Activated CD8-positive, alpha-beta memory T cell treated with anti-CD3 and anti-CD28 coated beads for 1 hour (primary cell): ENCODE data around the gene POLR3C.
A peak's percentile ranks its signal among the peaks of the same experiment; 100 is the strongest.
"Not testable (repeated sequence)": the region's sequence is repeated elsewhere in the genome, so short reads cannot be mapped to it uniquely, and the experiment has no call there.

Experiments
- DNase-seq, 2 donors: peaks; one replicate each; pipeline ENCODE4 v3.0.0-alpha.2; 2020; ENCODE audit warnings: low read depth in 1 of 2; ENCODE audit errors: extremely low read depth in 1 of 2

The POLR3C gene, protein sequence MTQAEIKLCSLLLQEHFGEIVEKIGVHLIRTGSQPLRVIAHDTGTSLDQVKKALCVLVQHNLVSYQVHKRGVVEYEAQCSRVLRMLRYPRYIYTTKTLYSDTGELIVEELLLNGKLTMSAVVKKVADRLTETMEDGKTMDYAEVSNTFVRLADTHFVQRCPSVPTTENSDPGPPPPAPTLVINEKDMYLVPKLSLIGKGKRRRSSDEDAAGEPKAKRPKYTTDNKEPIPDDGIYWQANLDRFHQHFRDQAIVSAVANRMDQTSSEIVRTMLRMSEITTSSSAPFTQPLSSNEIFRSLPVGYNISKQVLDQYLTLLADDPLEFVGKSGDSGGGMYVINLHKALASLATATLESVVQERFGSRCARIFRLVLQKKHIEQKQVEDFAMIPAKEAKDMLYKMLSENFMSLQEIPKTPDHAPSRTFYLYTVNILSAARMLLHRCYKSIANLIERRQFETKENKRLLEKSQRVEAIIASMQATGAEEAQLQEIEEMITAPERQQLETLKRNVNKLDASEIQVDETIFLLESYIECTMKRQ

DNA sequence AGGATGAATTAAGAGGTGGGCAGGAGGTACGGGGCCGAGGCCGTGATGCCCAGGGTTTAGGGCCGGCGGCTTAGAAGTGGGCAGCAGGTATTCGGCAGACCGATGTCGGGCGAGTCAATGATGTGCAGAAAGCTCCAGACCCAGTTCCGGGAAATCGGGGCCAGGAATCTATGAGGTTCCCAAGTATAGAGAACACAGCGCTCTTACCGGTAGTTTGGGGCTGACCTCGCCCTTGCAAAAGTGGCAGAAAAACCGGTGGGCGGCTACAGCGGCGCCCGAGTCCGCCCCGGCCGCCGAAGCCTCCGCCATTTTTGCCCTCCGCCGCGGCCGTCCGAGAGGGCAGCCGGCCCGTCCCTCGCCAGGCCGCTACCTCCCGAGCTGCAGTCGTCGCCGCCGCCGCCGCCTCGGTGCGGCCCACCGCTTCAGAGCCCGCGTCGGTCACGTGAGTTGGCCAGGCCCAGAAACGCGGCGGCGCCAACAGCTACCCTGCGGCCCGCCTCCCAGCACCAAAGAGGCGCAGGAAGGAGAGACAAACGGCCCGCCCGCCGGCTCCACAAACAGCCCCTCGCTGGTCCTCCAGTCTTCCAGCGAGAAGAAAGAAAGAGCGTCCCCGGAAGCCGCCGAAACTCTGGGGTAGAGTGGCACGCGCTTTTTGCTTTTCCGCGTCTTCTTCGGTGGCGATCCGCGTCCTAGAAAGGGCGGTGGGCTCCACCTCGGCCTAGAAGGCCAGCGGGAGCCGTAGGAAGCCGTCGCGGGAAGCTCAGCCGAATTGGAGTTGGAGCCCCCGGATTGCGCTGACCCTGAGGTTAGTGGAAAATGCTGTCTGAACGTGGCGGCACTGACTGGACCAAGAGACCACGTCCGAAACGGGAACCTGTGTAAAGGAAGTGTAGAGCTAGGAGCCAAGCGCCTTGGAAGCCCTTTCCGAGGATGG is at the start of gene POLR3C, which contains the start of gene RNF115:
POLR3C (plus strand) TSS at position 636 of the 934 bp plus-strand sequence. CDS start 1,577 bp downstream, outside the sequence.
RNF115 (minus strand) TSS at position 531 of the 934 bp plus-strand sequence; CDS start at position 309, 222 bp downstream.
- peak; percentile 70 to 79 for DNase-seq

DNA sequence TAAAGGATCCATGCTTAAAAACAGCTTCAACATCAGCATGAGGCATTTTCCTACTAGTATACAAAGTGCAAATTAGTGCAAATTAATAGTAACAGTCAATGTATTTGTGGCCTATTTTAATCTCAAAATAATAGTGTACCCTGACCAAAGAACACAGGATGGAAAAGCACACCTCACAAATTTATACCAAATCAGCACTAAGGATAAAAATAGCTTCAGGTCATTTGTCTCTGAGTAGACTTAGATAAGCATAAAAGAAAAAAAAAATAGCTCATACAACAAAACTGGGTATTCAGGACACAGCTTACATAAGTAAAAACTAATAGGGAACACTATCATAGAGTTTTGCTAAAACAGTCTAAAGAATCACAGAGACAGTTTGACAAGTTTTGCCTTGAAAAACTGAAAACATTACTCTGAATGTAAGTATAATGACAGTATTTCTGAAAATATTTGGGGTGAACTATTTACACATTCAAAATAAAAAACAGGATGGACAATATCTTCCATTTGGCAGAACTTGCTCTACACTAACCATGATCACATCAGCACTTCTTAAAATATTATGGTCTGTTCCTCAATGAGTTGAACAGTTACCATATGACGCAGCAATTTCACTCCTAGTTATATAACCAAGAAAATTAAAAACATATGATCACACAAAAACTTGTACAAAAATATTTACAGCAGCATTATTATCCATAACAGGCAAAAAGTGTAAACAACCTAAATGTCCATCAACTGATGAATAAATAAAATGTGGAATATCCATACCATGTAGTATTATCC is 46.4 kb upstream of the POLR3C start:
- DNase-seq, result no peak

DNA sequence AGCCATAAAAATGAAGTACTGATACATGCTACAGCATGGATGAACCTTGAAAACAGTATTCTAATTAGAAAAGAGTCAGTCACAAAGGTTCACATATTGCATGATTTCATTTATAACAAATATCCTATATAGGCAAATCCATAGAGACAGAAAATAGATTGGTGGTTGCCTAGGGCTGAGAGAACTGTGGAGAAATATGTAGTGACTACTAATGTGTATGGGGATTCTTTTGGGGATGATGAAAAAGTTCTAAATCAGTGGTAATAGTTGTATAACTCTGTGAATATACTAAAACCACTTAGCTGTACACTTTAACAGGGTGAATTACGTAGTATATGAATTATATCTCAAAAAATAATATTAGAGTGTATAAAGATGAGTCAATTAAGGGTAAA is 45.9 kb upstream of the POLR3C start:
- DNase-seq, result no peak

DNA sequence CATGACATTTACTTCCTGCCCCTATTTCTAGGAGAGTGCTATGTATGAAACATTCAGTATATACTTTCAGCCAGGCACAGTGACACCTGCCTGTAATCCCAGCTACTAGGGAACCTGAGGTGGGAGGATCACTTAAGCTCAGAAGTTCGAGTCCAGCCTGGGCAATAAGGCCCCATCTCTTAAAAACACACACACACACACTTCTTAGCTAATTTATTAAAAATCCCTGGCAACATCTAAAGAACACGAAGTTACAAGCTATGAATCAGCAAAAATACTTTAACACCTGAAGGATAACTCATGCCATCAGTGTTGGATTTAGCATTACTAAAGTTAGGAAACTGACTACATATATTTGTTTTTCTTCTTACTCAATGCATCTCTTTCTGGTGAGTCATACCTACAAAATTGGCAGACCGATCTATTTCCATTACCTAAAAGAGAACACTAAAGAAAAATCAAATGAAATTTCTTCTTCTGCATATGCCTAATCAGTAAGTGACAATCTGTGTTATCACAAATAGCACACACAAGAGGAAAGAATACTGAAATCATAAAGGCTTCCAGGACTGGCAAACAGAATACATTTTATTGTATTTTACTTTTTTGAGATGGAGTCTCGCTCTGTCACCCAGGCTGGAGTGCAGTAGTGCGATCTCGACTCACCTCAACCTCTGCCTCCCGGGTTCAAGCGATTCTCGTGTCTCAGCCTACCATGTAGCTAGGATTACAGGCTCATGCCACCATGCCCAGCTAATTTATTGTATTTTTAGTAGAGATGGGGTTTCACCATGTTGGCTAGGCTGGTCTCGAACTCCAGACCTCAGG is 41.5 kb upstream of the POLR3C start:
- DNase-seq, result no peak

DNA sequence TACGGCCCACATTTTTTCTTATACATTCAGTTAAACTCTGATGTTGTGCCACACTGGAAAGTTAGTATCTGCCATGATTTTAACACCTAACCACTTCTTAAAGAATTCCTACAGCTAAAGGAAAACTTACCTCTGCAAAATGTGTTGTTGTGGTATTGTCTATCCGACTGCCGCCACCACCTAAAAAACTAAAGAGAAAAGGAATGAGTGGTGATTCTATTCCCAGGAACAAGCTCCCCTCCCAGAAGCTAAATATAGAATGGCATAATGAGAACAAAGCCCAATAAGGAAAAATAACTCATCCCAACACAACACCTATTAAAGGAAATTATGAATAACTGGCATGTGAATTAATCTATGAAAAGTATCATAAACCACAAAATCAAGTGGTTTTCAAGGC is 39.6 kb upstream of the POLR3C start:
- DNase-seq, result no peak

DNA sequence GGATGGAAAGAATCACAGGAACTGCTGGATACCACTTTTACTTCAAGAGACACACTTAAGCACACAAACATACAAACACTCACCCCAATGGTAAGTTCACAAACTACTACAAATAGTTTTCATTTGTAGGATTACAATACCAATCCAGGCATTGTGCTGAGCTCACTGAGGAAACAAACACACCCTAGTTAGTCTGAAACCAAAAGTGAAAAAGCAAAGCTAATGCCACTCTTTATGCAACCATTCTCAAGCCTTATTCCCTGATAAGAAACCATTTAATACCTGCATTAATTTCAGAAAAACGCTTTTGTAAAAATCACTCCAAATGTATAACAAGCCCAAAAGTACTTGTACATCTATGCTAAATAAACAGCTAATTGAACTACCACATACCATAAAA is 38.5 kb upstream of the POLR3C start:
- DNase-seq, result no peak

DNA sequence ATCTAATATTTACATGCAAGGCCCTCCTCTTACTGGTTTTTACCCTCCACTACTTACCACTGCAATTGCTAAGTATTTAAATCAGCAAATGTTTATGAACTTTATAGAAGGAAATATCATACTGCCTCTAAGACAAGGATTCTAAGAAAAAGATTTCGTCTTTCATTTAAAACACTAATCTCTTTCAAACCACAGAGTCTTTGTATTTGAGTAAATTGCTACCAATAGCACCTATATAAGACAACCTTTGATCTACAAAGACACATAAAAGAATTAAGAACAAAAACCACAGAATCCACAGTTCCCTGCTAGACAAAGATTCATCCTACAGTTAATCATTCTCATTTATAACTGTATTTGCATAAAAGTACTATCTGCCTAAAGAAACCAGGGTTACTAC is 37.7 kb upstream of the POLR3C start:
- DNase-seq, result no peak

DNA sequence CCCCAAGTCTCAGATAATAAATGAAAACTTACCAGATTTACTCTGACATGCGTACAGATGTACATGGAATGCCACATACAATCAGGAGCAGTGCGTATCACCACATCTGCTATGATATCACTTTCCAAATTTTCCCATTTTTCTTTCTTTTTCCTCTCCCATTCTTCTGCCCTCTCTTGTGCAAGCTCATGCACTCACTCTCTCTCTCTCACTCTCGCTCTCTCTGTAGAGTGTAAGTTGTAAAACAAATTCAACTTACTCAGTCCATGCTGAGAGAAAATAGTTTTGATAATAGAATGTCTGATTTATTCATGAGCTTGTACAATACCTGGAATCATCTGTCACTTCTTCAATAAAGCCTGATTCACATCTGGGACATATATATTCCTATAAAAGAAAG is 35.4 kb upstream of the POLR3C start:
- DNase-seq, result no peak

DNA sequence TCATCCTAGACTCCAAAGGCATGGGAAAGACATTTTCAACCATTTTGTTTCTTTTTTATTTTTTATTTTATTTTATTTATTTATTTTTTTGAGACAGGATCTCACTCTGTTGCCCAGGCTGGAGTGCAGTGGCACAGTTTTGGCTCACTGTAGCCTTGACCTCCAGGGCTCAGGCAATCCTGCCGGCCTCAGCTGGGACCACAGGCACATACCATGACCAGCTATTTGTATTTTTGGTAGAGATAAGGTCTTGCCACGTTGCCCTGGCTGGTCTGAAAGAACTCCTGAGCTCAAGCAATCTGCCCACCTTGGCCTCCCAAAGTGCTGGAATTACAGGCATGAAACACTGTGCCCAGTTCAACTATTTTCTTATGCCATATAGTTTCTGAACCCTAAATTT is 32.1 kb upstream of the POLR3C start:
- not testable (repeated sequence) for DNase-seq

DNA sequence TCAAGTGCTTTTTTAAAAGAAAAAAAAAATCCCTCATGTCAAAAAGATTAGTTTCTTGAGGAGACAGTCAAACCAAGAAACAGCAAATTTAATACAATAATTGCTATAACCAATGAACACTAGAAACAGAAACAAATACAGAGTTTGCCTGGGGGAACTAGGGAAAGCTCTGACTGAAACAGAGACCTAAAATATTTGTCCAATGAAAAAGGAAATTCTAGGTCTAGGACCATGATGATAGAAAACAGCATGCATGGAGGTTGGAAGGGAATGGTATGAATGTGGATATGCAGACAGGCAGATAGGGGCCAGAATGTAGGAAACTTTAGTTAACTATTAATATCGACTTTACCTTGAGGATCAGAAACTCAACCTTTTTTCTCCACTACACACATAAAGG is 31.5 kb upstream of the POLR3C start:
- no peak for DNase-seq

DNA sequence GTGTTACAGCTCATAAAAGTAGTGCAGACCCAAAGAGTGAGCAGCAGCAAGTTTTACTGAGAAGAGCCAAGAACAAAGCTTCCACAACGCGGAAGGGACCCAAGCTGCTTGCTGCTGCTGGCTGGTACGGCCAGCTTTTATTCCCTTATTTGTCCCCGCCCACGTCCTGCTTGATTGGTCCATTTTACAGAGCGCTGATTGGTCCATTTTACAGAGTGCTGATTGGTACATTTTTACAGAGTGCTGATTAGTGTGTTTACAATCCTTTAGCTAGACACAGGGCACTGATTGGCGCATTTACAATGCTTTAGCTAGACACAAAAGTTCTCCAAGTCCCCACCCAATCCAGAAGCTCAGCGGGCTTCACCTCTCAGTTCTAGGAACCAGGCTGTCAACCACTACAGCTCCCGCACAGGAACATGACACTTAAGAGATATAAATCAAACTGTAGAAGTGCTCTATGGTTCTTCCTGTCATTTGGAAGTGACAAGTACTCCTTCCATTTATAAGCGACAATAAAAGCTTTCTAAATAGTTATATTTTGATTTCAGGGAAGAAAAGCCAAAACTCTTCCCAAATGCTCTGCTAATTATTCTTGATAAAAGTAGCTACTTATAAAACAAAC is 28.6 kb upstream of the POLR3C start:
- DNase-seq, result no peak

DNA sequence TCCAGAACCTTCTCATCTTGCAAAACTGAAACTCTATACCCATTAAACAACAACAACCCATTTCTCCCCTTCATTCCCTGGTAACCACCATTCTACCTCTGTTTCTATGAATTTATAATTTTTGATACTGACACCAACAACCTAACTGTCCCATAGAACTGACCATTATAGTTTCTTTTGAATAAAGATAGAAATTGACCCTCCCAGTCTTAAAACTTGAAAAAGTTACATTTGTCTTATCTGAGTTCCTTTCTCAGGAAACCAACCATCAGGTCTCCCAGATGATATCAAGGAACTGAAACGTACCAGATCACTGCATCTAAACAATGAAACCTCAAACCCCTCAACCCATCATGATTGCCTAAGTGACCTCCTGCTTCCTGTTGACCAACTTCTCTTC is 27.2 kb upstream of the POLR3C start:
- DNase-seq, result no peak

DNA sequence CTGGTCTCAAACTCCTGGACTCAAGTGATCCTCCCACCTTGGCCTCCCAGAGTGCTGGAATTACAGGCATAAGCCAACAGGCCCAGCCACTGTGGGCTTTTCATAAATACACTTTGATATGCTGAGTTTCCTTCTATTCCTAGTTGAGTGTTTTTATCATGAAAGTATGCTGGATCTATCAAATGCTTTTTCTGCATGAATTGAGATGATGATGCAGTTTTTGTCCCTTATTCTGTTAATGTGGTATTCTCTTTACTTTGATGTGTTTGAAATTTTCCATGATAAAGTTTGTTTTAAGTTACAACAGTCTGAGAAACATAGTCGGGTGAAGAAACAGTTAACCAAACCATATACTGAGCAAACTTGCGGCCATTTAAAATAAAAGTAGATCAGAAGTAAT is 24.2 kb upstream of the POLR3C start:
- no peak for DNase-seq

DNA sequence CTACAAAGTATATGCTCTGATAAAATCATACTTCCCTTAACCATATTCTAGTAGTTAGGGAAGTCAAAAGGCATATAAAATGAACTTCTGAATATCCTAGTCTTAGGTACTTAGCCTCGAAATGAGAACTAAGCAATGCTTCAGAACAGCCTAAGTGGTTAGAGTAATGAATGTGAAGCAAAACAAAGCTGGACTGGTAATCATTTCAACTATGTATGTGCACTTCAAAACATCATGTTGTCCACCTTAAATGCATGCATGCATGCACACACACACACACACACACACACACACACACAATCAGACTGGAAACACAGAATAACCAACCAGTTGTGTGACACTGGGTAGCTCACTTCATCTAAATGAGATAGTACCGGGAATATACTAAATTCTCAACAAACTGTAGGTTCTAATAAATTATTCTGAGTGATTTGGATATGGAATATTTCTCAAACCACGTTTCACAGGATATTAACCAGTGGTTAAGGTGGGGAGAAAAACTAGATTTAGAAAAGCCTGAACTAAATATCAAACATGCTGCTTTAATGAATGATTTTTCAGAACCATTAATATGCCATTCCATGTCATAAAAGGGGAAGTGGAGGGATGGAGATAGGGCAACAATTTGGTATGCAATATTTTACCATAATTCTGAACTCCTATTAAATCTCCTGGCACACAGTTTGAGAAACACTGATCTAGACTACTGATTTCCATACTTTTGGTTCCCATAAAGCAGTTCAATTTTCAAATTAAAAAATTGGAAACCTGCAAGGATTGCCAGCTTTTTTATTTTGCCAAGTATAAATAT is 19.6 kb upstream of the POLR3C start:
- no peak for DNase-seq

DNA sequence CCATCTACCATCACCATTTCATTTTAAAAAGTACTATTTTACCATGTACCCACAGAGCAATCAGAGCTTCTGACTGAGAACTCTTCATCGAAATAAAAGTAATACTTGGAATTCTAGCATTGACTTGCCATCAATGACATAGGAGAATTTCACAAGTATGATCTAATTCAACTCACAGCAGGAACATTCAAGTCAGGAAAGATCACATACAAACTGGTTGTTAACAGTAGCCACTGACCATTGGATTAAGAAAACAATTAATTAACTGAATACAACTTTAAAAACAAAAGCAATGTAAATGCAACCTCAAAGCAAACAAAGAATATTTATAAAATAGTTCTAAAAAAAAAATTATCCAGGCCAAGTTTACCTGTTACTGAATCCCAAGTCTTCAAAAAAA is 18.9 kb upstream of the POLR3C start:
- no peak for DNase-seq

DNA sequence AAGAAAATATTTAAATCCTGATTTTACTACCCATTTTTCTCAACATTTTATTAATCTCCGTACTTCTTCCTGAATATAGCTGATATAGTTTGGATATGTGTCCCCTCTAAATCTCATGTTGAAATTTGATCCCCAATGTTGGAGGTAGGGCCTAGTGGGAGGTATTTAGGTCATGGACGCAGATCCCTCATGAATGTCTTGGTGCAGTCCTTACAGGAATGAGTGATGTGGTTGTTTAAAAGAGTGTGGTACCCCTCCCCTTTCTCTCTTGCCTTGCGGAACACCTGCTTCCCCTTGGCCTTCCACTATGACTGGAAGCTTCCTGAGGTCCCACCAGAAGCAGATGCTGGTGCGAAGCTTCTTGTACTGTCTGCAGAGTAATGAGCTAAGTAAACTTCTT is 17.6 kb upstream of the POLR3C start:
- no peak for DNase-seq

DNA sequence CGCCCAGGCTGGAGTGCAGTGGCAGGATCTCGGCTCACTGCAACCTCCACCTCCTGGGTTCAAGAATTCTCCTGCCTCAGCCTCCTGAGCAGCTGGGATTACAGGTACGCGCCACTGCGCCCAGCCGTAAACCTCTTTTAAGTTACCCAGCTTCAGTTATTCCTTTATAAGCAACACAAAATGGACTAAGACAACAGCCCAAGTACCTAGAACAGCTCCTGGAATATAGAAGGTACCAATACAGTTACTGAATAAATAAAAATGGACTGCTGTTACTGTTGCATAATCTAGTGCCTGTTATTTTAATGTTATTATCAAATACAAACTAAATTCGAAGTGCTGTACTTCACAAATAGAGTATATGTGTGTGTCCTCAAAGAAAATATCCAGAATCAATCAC is 17.2 kb upstream of the POLR3C start:
- DNase-seq, result no peak

DNA sequence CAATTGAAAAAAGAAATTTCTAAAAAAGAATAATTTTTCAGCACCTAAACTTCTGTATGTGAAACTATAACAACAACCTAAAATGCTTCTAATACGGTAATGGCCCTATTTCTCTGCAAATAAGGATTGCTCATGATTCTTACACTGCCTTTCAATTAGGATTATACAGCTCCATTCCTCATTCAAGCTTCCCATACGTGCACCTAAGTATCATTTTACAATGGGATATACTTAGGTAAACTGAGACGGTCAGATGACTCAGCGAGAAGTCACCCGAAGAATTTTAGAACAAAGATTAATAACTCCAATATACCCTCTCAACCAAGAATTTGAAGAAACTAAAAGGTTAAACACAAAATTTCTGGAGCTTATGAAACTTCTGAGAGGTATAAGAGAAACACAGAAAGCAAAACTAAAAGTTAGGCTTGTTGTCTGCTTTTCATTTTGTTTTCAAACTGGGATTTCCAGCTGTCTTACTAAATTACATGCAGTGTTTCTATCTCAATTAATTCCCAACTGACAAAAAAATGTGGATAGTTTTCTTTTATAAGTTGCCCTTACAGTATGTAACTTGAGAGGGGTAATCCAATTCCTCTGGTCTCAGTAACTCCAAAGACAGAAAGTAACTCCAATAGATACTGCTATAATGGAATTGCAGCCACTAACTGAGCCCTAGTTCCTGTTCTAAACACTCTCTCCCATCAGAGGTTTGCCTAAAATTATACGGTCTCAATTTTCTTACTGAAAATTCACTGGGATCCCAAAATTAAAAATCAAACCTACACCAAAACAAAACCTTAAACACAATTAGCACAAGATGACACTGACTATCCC is 10.8 kb upstream of the POLR3C start:
- not testable (repeated sequence) for DNase-seq
